Globus pallidus (tissue), 1 donor: ENCODE results near the gene PCNP.
A peak's percentile ranks its signal among the peaks of the same experiment; 100 is the strongest.
"Not testable (repeated sequence)": the region's sequence is repeated elsewhere in the genome, so short reads cannot be mapped to it uniquely, and the experiment has no call there.

Experiments used
- DNase-seq: peaks from one replicate; pipeline ENCODE4 v3.0.0-alpha.2; 2015; ENCODE audit warnings: low spot score

PCNP gene

GRCh38 chr3:101573449-101574387, at the start of gene PCNP:
Gene PCNP (plus strand): TSS chr3:101574180. CDS start chr3:101574216, 36 bp downstream.
- DNase-seq: peak; percentile 99

DNA sequence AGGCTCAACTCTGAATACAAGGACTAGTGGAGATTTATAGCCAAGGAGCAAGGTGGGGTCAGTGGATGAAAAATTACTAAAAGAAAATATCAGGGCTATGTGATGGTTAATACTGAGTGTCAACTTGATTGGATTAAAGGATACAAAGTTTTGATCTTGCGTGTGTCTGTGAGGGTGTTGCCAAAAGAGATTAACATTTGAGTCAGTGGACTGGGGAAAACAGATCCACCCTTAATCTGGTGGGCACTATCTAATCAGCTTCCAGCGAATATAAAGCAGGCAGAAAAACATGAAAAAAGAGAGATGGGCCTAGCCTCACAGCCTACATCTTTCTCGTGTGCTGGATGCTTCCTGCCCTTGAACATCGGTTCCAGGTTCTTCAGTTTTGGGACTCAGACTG, 46.5 kb upstream of the PCNP start:
- DNase-seq: no peak

GRCh38 chr3:101527906-101528305, 46.1 kb upstream of the PCNP start:
- DNase-seq: no peak

DNA sequence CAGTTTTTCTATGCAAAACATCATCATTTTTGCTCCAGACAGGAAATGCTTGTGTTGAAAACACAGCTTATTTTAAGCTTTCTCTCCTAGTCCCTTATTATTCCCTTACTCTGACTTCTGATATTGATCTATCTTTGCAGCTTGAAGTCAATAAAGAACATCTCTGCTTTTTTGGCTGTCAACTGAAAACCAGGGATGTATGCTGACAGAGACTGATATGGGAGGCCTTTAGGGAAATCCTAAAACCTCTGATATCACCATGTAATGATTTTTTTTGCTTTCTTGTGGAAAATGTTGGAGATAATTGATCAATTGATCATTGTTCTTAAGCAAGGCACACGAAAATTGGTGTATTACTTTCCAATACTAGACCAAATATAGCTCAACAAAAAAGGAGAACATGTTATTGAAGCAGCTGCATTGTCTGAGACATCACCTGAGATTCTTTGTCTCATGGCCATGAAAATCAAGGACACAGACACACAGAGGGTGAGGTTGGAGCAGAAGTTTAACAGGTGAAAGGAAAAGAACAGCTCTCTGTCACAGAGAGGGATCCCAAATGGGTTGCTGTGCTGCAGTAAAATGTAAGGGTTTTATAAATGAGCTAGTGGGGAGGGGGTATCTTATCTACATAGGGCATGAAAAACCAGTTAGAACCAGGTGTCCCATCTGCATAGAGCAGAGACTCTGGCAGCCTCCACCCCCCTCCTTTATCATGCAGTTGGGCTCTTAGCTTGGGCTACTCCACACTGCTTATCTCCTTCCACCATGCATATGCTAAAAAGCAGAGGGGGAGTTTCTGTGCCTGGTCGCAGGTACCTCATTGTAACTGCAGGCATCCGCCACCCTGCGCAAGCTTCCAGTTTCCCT, 43.9 kb upstream of the PCNP start:
- no peak for DNase-seq

GRCh38 chr3:101530686-101531047, 43.3 kb upstream of the PCNP start:
- DNase-seq: no peak

DNA sequence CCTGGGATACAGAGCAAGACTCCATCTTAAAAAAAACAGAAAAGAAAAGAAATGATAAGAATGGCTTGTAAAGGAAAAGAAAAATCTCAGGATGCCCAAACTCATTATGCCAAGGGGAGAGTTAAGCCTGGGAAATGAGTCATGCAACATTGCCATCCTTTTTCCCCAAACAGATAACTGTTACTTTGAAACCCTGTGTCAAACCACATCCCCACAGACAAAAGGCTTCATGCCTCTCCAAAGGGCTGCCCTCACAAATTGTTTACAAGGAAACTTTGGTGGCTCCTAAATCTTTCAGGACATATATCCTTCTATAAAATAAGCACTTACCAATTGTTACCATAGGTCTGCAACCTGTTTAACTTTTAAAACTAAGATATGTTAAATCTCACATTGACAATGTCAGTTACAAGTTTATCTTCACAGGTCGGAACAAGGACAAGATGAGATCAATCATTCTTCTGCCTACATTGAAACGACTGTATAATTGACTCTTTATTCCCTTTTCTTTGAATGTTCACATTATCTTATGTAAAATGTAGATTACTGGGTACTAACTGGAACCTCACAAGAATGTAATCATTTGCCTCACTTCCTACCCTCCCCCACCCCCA, 42.4 kb upstream of the PCNP start:
- no peak for DNase-seq

DNA sequence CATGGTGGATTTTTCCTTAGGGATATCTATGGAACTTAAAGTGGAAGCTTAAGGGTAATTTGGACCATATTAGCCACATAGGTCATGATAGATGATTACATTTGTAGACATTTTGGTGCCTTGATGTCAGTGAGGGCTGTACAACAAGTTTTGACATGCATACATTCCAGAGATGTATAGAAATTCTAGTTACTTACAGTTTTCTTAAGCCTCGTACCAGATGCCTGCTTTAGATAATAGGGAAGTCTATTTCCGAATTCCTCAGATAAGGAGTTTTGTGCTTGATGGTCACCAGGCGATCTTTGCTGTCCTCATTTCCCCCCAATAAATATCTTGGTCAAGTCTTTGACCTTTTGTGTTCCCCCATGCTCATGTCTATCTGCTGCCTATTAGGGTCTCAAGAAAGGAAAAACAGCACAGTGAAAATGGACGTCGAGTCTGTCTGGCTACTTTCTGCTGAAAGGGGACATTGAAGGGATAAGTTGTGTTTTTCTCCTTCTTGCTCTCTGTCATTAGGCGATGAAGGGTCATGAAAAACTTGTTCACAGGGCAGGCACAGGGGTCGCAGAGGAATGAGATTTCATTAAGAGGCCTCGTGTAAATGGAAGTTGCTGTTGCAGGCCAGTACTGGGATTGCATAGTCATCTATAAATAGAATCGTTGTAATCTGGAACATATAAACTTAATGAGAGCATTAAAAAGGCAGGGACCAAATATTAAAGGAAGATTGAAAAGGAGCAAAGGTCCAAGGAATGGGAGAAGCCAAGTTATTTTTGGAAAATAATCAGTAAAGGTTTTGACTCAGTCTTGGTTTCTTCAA, 41.0 kb upstream of the PCNP start:
- DNase-seq: no peak

GRCh38 chr3:101533603-101533968, 40.4 kb upstream of the PCNP start:
- DNase-seq: no peak

DNA sequence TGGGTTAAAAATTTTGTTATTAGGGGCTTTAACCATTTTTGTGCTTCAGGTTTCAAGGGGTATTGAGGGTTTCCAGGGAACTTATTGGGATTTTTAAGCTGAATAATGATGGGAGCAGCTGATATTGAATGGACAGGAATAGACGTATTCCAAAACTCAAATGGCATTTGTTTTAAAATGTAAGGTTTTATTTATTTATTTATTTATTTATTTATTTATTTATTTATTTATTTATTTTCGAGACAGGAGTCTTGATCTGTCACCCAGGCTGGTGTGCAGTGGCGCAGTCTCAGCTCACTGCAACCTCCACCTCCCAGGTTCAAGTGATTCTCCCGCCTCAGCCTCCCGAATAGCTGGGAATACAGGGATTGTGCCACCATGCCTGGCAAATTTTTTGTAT, 38.8 kb upstream of the PCNP start:
- no peak for DNase-seq

- no peak for DNase-seq
Observed at GRCh38 chr3:101536266-101536665, 37.7 kb upstream of the PCNP start.

GRCh38 chr3:101536955-101537354, 37.0 kb upstream of the PCNP start:
- DNase-seq: not testable (repeated sequence)

- DNase-seq: no peak
Observed at GRCh38 chr3:101542957-101543356, 31.0 kb upstream of the PCNP start.

GRCh38 chr3:101544161-101544850, 29.7 kb upstream of the PCNP start:
- DNase-seq: no peak

DNA sequence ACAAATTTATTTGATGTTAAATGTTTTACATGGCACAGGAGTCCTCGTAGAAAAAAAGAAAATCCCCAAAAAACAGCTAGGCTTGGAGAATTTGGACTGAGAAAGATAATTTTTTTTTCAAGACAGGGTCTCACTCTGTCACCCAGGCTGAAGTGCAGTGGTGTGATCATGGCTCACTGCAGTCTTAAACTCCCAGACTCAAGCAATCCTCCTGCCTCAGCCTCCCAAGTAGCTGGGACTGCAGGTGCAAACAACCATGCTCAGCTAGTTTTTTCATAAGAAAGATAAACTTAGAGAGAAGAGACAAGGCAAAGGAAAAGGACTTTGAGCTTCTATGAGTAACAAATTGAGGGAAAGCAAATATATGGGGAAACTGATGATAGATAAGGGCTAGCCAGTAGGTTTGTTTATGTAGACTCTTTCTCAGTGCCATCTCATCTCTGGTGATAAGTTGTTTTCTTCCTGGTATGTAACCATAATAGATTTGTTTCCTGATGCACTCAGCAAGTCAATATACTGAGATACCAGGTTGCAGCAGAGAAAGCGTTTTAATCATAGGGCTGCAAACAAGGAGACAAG, 25.4 kb upstream of the PCNP start:
- DNase-seq: no peak

GRCh38 chr3:101549473-101549872, 24.5 kb upstream of the PCNP start:
- no peak for DNase-seq

GRCh38 chr3:101551359-101552081, 22.5 kb upstream of the PCNP start:
- not testable (repeated sequence) for DNase-seq

DNA sequence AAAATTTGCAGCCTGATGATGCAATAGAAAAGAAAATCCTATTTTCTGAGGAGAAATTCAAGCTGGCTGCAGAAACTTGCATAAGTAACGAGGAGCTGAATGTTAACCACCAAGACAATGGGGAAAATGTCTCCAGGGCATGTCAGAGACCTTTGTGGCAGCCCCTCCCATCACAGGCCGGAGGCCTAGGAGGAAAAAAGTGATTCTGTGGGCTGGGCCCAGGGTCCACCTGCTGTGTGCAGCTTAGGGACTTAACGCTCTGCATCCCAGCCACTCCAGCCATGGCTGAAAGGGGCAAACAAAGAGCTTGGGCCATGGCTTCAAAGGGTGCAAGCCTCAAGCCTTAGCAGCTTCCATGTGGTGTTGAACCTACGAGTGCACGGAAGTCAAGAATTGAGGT, 20.6 kb upstream of the PCNP start:
- not testable (repeated sequence) for DNase-seq

DNA sequence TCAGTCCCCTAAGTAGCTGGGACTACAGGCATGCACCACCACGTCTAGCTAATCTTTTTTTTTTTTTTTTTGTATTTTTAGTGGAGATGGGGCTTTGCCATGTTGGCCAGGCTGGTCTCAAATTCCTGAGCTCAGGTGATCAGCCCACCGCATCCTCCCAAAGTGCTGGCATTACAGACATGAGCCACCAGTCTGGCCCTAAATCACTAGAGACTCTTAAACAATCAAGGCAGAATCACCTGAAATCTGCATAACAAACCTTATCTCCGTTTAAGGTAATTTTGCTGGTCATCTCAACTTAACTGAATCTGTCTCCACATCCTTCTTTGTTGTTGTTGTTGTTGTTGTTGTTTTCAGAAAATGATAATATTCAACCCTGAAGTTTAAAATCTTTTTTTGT, 17.9 kb upstream of the PCNP start:
- no peak for DNase-seq

DNA sequence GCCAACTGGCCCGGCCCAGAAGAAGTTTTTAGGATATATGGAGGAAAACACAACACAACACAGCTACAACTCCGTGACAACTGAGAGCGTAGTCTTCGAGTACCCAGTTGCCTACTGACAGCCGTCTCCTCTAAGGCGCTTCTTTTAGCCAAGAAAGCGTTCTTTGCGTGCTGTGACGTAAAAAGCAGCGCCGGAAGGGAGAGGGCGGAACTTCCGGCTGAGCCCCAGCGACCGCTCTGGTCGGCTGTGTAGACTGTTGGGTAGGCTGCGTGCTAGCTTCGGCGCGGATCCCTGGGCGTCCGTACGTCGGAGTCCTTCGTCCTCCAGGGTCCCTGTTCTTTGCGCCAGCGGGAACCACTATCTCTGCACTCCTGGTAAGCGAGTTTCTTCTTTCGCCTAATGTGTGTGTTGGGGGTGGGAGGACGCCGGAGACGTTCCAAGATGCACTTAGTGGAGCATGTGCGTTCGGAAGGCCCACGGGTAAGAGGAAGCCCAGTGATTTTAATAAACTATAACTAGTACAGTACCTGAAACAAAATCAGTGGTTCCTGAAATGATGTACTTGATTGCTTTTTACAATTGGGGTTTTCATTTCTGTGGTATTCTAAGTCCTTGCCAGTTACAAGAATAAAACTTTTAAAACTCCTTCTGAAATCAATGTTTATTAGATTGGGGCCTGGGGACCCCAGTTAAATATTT, 12.2 kb upstream of the PCNP start, which contains the start of gene TRMT10C:
Gene TRMT10C (plus strand): TSS at position 239 of the 699 bp plus-strand sequence. CDS start 2,914 bp downstream, outside the sequence.
- DNase-seq: peak; percentile 91
